Activated CD4-positive, alpha-beta T cell treated with anti-CD3 and anti-CD28 coated beads, Interleukin-2, amount 50 U/mL, for 4 hours (primary cell): ENCODE measurements around the gene LRP1B.

Experiments
- DNase-seq, 2 experiments: peaks; one replicate each; pipeline ENCODE4 v3.0.0-alpha.2; 2020

LRP1B gene

GRCh38 chr2:141560723-141561122 lies 570.1 kb downstream of the LRP1B start:
- DNase-seq, result no peak

DNA sequence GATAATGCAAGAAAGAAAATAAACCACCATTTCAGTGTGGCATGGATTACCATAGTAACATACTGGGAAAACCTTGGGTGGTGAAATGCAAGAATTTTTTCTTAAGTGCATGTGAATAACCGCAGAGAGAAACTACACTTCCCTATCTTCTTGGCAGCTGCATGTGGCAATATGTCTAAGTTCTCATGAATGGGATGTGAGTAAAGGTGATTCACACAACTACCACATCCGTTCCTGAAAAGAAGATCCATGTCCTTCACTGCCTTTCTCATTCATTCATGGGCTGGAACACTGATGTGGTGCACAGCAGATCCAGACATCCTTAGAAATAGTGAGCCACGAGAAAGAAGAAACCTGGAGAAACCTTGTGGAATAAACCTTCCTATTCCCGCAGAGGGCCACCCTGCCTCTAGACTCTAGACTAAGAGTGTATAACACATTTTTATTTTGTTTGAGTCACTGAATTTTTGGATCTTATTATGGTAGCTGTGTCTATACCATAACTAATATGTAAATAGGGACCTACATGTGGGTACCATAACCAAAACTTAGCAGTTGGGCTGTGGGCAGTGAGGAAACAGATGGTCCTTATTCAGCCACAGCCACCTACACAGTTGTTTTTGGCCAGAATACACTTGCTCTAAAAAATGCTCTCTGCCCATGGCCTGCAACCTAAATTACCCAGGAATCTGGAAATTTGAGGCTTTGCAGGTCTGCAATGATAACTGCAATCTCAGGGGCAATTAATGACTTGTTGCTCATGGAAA lies 573.3 kb downstream of the LRP1B start:
- DNase-seq, result no peak

DNA sequence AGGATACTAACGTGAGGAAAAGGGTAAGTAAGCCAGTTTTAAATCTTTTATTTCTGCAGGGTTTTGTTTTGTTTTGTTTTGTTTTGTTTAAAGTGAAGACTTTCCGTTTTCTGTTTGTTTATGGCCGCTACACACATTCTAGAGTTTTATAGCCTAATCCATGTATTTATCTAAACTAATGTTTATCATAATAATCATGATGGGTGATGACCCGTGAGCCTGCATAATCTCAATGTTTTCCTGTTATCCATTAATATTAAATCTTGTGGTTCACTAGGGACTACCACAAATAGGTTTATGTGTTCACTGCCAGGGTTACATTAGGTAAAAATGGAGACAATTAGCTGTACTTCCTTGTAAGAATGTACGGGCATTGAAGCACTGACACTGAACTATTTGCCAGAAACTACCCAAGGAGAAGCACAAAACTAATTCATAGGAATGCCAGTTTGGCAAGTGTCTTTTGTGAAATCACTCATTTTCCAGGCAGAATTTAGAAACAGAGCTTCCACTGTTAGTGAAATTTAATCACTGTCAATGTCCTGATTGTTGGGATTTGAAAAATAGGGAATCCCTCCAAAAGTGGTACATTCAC lies 574.8 kb downstream of the LRP1B start:
- DNase-seq, result no peak

- DNase-seq, result no peak
These were observed 576.0 kb downstream of the LRP1B start for GRCh38 chr2:141554810-141555209.

DNA sequence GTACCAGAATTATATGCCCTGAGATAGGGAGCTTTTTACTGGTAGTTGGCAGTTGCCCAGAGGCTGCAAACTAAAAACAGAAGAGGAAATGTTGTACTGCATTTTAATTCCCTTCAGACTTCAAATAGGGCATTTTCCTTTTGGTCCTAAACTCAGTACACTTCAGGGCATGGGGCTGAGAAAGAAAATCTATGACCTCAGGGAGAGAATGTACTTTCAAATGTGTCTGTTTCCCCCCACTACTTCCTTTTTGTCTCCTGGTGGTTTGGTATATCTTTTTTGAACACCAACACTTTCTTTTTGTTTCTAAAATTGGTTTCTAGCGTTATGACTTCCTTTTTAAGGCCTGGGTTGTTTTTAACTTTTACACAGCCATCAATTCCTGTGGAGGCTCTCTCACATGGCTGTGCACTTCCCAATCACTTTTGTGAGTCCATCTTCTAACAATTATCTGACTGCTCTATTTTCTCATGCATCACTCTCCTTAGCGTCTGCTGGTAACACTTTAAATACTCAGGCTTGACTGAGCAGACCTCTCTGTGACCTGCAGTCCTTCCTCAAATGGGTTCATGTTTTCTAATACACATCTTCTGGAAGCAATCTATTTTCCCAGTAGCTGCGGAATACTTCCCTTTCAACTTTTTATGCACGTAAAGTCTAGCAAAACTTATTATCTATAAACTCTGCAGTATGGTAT lies 596.0 kb downstream of the LRP1B start:
- DNase-seq, result no peak

DNA sequence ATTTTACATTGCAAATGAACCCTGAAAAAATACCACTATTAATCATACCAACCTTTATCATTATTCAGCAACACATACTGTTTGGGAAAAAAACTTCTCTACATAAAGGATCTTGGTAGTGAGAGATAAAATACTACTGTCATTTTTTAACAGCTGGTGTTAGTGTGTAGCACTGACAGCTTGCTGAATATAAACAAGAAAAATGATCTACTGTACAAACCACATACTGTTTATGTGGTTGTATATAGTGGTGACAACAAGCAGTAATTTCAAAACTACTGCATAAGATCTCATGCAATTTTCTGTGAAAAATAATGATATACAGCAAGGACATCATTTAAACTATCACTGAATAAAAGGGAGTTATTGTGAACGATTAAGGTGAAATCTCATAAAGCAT lies 601.2 kb downstream of the LRP1B start:
- DNase-seq, result no peak

GRCh38 chr2:141528990-141529389 lies 601.8 kb downstream of the LRP1B start:
- DNase-seq, result no peak

GRCh38 chr2:141526760-141527159 lies 604.1 kb downstream of the LRP1B start:
- no peak for DNase-seq

GRCh38 chr2:141524777-141525176 lies 606.0 kb downstream of the LRP1B start:
- no peak for DNase-seq

DNA sequence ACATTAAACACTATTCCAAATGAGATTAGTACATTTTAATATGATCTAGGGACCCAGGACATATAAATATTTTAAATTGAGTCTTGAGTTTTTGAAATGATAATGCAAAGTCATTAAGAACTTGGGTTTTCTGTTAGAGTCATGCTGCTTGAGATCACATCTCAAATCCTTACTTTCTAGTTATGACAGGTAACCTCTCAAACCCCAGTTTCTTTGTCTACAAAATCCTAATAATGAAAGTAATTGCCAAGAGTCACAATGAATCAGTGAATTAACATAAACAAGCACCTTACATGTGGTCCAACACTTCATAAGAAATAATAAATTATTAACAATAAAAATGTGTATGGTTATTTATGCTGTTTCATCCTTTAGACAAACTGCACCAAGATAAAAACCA lies 607.6 kb downstream of the LRP1B start:
- DNase-seq, result no peak

DNA sequence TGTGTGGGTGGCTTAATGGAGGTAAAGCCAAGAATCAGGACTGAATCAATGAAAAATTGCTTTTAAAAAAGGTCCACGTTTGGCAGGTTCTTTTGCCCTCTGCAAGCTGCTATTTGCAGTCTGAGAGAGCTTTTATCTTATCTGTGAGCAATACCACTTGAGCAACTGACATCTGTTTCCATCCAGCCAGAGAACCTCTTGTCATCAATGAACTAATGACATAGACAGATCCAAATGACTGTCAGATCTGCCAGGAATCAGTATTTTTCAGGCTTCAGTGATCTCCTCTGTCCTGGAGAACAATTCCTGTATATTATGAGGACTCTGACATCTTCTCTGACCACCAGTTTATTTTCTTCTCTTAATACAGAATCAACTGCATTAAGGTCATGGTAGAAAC lies 608.1 kb downstream of the LRP1B start:
- no peak for DNase-seq

GRCh38 chr2:141522048-141522447 lies 608.8 kb downstream of the LRP1B start:
- DNase-seq, result no peak

DNA sequence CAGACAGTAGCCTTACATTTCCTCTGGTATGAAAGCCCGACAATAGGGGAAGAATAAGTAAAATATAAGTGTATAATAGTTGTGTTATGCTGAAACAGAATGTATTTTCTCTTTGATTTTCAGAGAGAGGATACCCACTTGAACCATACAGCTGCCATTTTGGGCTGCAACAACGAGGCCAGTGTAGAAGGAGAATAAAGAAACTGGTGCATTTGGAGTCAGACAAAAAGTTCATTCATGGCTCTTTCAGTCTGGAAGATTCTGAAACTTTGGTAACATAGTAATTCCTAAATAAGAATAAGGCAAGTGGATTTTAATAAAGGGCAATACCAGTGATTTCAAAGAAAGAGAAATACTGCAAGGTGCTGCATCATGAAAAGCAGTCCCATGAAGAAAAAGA lies 610.9 kb downstream of the LRP1B start:
- DNase-seq, result no peak

DNA sequence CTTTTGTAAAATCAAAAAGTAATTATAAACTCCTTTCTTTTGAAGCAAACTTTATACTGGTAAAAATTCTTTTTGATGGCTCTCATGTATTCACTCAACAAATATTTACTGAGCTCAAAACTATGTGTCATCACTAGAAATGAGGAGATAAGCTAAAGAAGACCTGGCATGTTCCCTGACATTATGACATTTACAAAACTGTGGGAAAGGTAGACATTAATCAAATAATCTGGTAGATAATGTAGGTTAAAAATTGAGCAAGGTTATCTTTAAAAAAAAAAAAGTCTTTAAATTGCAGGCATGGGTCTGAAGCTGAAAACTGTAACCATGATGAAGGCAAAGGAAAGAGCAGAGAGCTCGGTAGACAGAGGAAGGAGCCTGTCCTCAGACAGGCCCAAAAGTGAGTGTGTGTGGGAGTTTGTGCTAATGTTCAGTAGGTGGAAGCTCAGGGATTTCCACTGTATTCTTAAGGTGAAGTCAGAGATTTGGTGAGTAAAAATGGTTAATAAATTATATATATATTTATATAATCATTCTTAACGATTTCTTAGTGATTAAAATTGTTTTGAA lies 612.9 kb downstream of the LRP1B start:
- DNase-seq, result no peak

GRCh38 chr2:141517180-141517851 lies 613.5 kb downstream of the LRP1B start:
- no peak for DNase-seq

DNA sequence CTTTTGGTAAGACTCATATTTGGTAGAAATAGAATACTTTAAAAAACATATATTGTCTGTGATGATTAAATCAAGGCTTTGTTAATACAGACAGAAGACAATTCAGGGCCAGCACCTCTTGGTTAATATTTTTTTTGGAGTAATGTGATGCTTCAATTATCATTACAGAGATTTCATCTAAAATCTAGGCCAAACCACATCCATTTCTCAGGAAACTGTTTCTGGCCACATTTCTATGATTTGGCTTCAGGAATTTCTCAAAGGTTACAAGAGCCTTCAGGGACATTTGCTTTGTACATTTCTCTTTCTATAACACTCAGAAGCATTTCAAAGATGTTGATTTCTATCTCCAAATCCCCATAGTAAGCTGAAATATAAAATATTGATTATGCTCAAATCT lies 614.9 kb downstream of the LRP1B start:
- no peak for DNase-seq

DNA sequence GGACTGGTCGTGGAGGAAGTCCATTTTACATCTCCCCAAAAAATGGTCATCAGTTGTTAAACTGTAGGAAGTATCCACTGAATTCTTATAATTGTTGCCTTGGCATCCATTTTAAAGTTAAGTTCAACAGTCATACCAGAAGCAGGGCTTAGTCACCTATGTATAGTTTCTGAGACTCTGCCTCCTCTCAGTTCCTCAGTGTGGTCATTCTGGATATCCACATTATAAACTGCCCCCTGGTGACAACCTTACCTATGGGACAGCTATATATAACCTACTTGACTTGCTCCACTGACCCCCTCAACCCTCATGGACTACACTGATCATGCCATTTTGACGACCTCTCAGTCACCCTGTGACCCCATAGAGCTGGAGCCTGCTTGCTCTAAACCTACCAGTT lies 617.0 kb downstream of the LRP1B start:
- DNase-seq, result no peak

DNA sequence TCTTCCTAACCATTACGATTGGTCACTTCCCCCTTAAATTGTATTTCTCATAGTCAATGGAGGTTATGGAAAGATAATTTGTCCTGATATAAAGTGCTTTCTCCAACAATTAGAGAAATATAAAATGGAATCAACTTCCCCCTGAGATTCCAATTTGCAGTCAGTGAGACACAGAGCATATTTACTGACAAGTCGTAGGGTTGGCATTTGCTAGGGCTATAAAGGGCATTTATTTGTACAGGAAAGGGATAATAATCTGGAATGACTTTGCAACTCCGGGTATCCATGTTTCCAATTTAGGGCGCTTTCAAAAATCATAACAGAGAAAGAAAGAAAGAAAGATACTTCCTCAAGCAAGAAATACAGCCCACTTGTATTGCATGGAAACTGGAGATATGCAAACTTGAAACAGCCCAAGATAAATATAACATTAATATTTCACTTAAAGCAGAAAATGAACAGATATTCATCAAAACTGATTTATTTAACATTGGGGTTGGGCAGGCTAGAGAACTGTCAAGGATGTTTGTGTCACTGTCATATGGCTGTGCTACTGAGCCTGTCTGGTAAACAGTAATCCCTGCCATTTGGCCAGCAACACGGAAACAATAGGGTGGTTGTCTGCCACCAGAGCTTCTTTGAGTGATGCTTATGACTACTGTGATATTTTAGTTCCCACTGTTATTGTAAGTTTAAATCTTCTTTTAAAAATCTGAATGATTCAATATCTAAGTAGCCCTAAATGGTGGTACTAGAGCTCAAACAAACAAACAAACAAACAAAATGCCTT lies 621.8 kb downstream of the LRP1B start:
- no peak for DNase-seq

GRCh38 chr2:141508086-141508752 lies 622.6 kb downstream of the LRP1B start:
- no peak for DNase-seq

GRCh38 chr2:141506135-141506534 lies 624.7 kb downstream of the LRP1B start:
- DNase-seq, result no peak

DNA sequence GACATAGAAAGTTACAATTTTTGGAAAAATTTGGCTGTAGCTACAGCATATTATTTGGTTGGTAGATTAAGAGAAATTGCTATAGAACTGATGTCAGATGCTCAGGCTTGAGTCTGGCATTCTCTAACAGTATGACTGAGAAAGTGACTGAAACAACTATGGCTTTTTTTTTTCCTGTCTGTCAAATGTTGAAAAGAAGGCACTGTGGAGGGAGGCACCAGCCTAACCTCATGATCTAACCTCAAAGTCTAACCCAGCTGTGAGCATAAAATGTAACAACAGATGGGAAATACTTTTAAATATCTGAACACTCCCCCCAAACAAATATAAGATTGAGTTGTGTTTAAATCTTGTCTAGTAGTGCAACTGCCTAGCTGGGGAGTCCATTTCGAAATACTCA lies 629.1 kb downstream of the LRP1B start:
- no peak for DNase-seq

- no peak for DNase-seq
These were observed 631.7 kb downstream of the LRP1B start for GRCh38 chr2:141499123-141499522.
